SU-DHL-6 (cell line): ENCODE measurements around the gene CD300E.
"Not testable (repeated sequence)": the region's sequence is repeated elsewhere in the genome, so short reads cannot be mapped to it uniquely, and the experiment has no call there.

Experiments used
- H2AFZ ChIP-seq: fragments of 200-600 bp; sonication (generic); 2 replicates; pipeline ENCODE4 v1.6.1; 2014; ENCODE audit warnings: low read depth, mild to moderate bottlenecking, moderate library complexity, mixed read lengths, antibody characterized with exemption, low read length; ENCODE audit not compliant: severe bottlenecking
- H3F3A ChIP-seq: fragments of 200-600 bp; shearing (Covaris generic); 2 replicates; pipeline ENCODE4 v1.6.0; 2016; ENCODE audit warnings: antibody characterized with exemption, mild to moderate bottlenecking; ENCODE audit not compliant: insufficient read depth
- H3K27ac ChIP-seq: fragments of 200-600 bp; sonication (generic); 2 replicates; pipeline ENCODE4 v1.5.1; 2016; ENCODE audit warnings: low read depth, mild to moderate bottlenecking, low read length, moderate library complexity, mixed read lengths
- H3K27me3 ChIP-seq: fragments of 200-600 bp; sonication (generic), shearing (Covaris generic); 2 replicates; pipeline ENCODE4 v1.6.0; 2014; ENCODE audit warnings: mild to moderate bottlenecking, low read length
- H3K36me3 ChIP-seq: fragments of 200-600 bp; sonication (generic); 2 replicates; pipeline ENCODE4 v1.6.1; 2014; ENCODE audit warnings: mild to moderate bottlenecking, low read length, mixed read lengths
- H3K4me2 ChIP-seq: fragments of 300-600, 200-600 bp; shearing (Covaris generic), sonication (generic); 2 replicates; pipeline ENCODE4 v1.6.0; 2014; ENCODE audit warnings: low read length, low read depth, mild to moderate bottlenecking; ENCODE audit not compliant: poor library complexity, severe bottlenecking
- H3K4me3 ChIP-seq: fragments of 200-600 bp; sonication (generic); 2 replicates; pipeline ENCODE4 v1.5.1; 2014; ENCODE audit warnings: antibody characterized with exemption, low read length, mild to moderate bottlenecking, mixed read lengths; ENCODE audit not compliant: insufficient read depth, poor library complexity, severe bottlenecking
- H3K79me2 ChIP-seq: fragments of 200-600 bp; sonication (generic); 2 replicates; pipeline ENCODE4 v1.6.1; 2014; ENCODE audit warnings: mild to moderate bottlenecking, low read length, moderate library complexity; ENCODE audit not compliant: insufficient read depth
- H3K9ac ChIP-seq: fragments of 200-600 bp; sonication (generic); 2 replicates; pipeline ENCODE4 v1.7.0; 2014; ENCODE audit warnings: mild to moderate bottlenecking, low read length
- H3K9me2 ChIP-seq: fragments of 200-600 bp; sonication (generic); replicated peaks from 2 replicates; pipeline ENCODE4 v1.6.1; 2014; ENCODE audit warnings: low read length; ENCODE audit not compliant: insufficient read depth
- H3K9me3 ChIP-seq: fragments of 200-600 bp; sonication (generic); 2 replicates; pipeline ENCODE4 v1.6.1; 2014; ENCODE audit warnings: low read length, mixed read lengths; ENCODE audit not compliant: insufficient read depth
- H4K20me1 ChIP-seq: fragments of 200-600 bp; sonication (generic); 2 replicates; pipeline ENCODE4 v1.6.1; 2014; ENCODE audit warnings: low read depth, mild to moderate bottlenecking, antibody characterized with exemption, low read length, moderate library complexity, mixed read lengths
- CTCF ChIP-seq: fragments of 200-600 bp; sonication (generic); IDR thresholded peaks from one replicate; pipeline ENCODE4 v1.5.1; 2017; ENCODE audit warnings: antibody characterized with exemption, mild to moderate bottlenecking, low read length, moderate library complexity; ENCODE audit not compliant: insufficient read depth, poor library complexity, severe bottlenecking
- EZH2phosphoT487 ChIP-seq: fragments of 200-600 bp; sonication (generic), shearing (Covaris generic); conservative IDR thresholded peaks from 2 replicates; pipeline ENCODE4 v1.6.1; 2018; ENCODE audit warnings: mild to moderate bottlenecking, antibody characterized with exemption, low read length, moderate library complexity, mixed read lengths

CD300E gene

GRCh38 chr17:74637265-74637664 lies 13.7 kb upstream of the CD300E start:
- Histone ChIP-seq H3K4me2 (no peak overlapping the region), H4K20me1 (no peaks in the 10 kb centered on the region), H3K36me3 (no peaks in the 10 kb centered on the region), H2AFZ (no peak overlapping the region), H3K27ac (no peak overlapping the region), H3K9me2 (no peaks in the 10 kb centered on the region), H3K9me3 (no peaks in the 10 kb centered on the region), H3K27me3 (no peaks in the 10 kb centered on the region), H3K4me3 (no peak overlapping the region), H3K79me2 (no peaks in the 10 kb centered on the region), H3F3A (no peaks in the 10 kb centered on the region), H3K9ac (no peak overlapping the region)
- TF ChIP-seq EZH2phosphoT487, result no peak
- no peak for TF ChIP-seq CTCF

DNA sequence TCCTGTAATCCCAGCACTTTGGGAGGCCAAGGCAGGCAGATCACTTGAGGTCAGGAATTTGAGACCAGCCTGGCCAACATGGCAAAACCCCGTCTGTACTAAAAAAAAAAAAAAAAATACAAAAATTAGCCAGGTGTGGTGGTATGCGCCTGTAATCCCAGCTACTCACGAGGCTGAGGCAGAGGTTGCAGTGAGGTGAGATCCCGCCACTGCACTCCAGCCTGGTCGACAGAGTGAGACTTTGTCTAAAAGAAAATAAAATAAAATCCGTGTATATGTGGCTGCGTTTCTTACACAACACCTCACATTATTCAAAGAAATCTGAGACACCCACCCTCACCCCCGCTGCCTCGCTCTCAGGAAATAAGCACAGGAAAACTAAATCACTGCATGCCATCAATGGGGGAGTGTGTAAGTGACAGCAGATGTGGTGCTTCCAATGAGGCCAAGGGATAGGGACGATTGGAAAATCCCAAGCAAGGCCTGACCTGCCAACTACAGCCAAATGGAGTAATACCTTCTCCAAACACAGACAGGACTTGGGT lies 13.1 kb upstream of the CD300E start:
- H3K36me3 ChIP-seq, H3K27ac ChIP-seq, H3F3A ChIP-seq, H3K9me3 ChIP-seq, H4K20me1 ChIP-seq, H3K4me2 ChIP-seq, H3K4me3 ChIP-seq, H3K9ac ChIP-seq, H2AFZ ChIP-seq, H3K79me2 ChIP-seq, H3K9me2 ChIP-seq, H3K27me3 ChIP-seq: not testable (repeated sequence)

- no peak overlapping the region for H3K4me2 ChIP-seq
- no peak overlapping the region for H3K27ac ChIP-seq
- no peak overlapping the region for H2AFZ ChIP-seq
- no peaks in the 10 kb centered on the region for H3F3A ChIP-seq
- no peak overlapping the region for H3K9ac ChIP-seq
- H3K79me2 ChIP-seq, result no peaks in the 10 kb centered on the region
- no peaks in the 10 kb centered on the region for H4K20me1 ChIP-seq
- no peaks in the 10 kb centered on the region for H3K9me2 ChIP-seq
- H3K9me3 ChIP-seq, result no peaks in the 10 kb centered on the region
- no peaks in the 10 kb centered on the region for H3K36me3 ChIP-seq
- no peaks in the 10 kb centered on the region for H3K27me3 ChIP-seq
- TF ChIP-seq CTCF (no peak), EZH2phosphoT487 (no peak)
- no peak overlapping the region for H3K4me3 ChIP-seq
Observed at GRCh38 chr17:74635418-74635817, 11.9 kb upstream of the CD300E start.

DNA sequence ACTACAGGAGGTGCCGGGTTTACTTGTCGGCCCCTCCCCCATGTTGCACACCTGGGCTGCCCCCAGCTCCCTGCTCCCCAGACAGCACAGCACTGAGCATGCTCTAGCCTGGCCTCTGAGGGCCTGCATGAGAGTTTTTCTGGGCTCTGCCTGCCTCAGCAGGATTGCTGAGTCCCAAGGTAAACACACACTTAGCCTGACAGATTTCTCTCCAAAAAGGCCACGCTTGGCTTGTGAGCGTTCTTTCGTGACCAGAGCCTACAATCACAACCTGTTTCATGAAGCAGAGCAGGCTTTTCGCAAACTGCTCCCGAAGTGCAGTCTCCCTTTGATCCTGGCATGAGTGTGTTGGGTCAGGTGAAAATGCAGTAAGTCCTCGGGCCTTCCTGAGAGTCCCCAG lies 9.8 kb upstream of the CD300E start:
- no peak overlapping the region for H3K4me2 ChIP-seq
- no peak for TF ChIP-seq EZH2phosphoT487
- TF ChIP-seq CTCF, result no peak
- no peak overlapping the region for H2AFZ ChIP-seq
- no peak overlapping the region for H3K4me3 ChIP-seq
- H4K20me1 ChIP-seq, result no peaks in the 10 kb centered on the region
- no peak overlapping the region for H3K27ac ChIP-seq
- H3K27me3 ChIP-seq, result no peaks in the 10 kb centered on the region
- H3F3A ChIP-seq, result no peaks in the 10 kb centered on the region
- no peaks in the 10 kb centered on the region for H3K36me3 ChIP-seq
- H3K9me2 ChIP-seq, result no peaks in the 10 kb centered on the region
- no peaks in the 10 kb centered on the region for H3K79me2 ChIP-seq
- no peaks in the 10 kb centered on the region for H3K9me3 ChIP-seq
- H3K9ac ChIP-seq, result no peak overlapping the region
